PC-9 (cell line): ENCODE measurements around the gene TAL2. TPM values are rescaled to one million over a fixed set of nuclear protein-coding genes. Genes with fewer than 3 reads are reported as not detected.

ENCODE experiments used
- BruUV-seq: library from RNA; stranded (reverse); fragments of 400-500 nt; replicated peaks from 2 replicates; lab custom pipeline; 2021; lab: Mats Ljungman, UMichigan
- CTCF ChIA-PET: fragments of 300-600 bp; sonication (Branson Sonifier 250); formaldehyde crosslinking; loops from one replicate; lab custom pipeline; 2022; ENCODE audit warnings: antibody characterized with exemption; lab: Charles Lee
- POLR2A ChIA-PET: fragments of 300-600 bp; sonication (Branson Sonifier 250); formaldehyde crosslinking; loops from one replicate; lab custom pipeline; 2022; ENCODE audit warnings: antibody characterized with exemption; ENCODE audit not compliant: unreplicated experiment; lab: Charles Lee
- DNase-seq, 2 experiments: peaks; one replicate each; pipeline versions ENCODE4 v3.0.0 to v3.0.0-alpha.2; 2015 to 2022; ENCODE audit warnings: mixed read lengths in 1 of 2
- H2AFZ ChIP-seq: fragments of 200-600 bp; sonication (generic); 2 replicates; pipeline ENCODE4 v1.8.1; 2017; ENCODE audit warnings: antibody characterized with exemption
- H3F3A ChIP-seq: fragments of 200-600 bp; sonication (generic); 2 replicates; pipeline ENCODE4 v1.8.1; 2017; ENCODE audit warnings: antibody characterized with exemption, mild to moderate bottlenecking, low read depth; ENCODE audit not compliant: insufficient read depth
- H3K27ac ChIP-seq: fragments of 200-600 bp; sonication (generic); 2 replicates; pipeline ENCODE4 v1.6.1; 2016; ENCODE audit warnings: mixed run types
- H3K27me3 ChIP-seq: fragments of 200-600 bp; sonication (generic); 2 replicates; pipeline ENCODE4 v1.6.1; 2016; ENCODE audit warnings: low read depth, mixed run types; ENCODE audit not compliant: insufficient read depth
- H3K36me3 ChIP-seq: fragments of 200-600 bp; sonication (generic); 2 replicates; pipeline ENCODE4 v1.6.1; 2016; ENCODE audit warnings: low read depth, mixed run types
- H3K4me1 ChIP-seq: fragments of 200-600 bp; sonication (generic); replicated peaks from 2 replicates; pipeline ENCODE4 v1.6.1; 2016; ENCODE audit warnings: mixed run types; ENCODE audit not compliant: insufficient read depth
- H3K4me2 ChIP-seq: fragments of 200-600 bp; sonication (generic); 2 replicates; pipeline ENCODE4 v1.6.1; 2017; ENCODE audit warnings: mixed run types
- H3K4me3 ChIP-seq: fragments of 200-600 bp; sonication (generic); 2 replicates; pipeline ENCODE4 v1.6.1; 2016; ENCODE audit warnings: mixed run types
- H3K79me2 ChIP-seq: fragments of 200-600 bp; sonication (generic); 2 replicates; pipeline ENCODE4 v1.6.1; 2017; ENCODE audit warnings: low read depth, mixed run types
- H3K9me2 ChIP-seq: fragments of 200-600 bp; sonication (generic); 2 replicates; pipeline ENCODE4 v1.8.1; 2017; ENCODE audit warnings: mild to moderate bottlenecking; ENCODE audit not compliant: insufficient read depth
- H3K9me3 ChIP-seq: fragments of 200-600 bp; sonication (generic); 2 replicates; pipeline ENCODE4 v1.8.1; 2016; ENCODE audit warnings: low read depth; ENCODE audit not compliant: insufficient read depth
- H4K20me1 ChIP-seq: fragments of 200-600 bp; sonication (generic); 2 replicates; pipeline ENCODE4 v1.8.1; 2017; ENCODE audit not compliant: insufficient read depth
- CTCF ChIP-seq: fragments of 200-600 bp; sonication (generic); conservative IDR thresholded peaks from 2 replicates; pipeline ENCODE4 v1.6.1; 2017; ENCODE audit warnings: mixed run types, antibody characterized with exemption, mild to moderate bottlenecking, moderate library complexity
- EZH2 ChIP-seq: fragments of 200-600 bp; sonication (generic); IDR thresholded peaks from 2 replicates; pipeline ENCODE4 v1.8.0; 2017; ENCODE audit warnings: antibody characterized with exemption, low read depth
- intact Hi-C: fragments of 100-400 bp; cut with micrococcal nuclease; formaldehyde crosslinking; loops from one replicate; pipeline ENCODE4 v1.10.0; 2022; ENCODE audit not compliant: unreplicated experiment
- total RNA-seq: library from RNA; stranded (reverse); gene quantifications from 2 replicates; pipeline ENCODE4 v1.2.3, GENCODE V29; 2021

TAL2 gene
- total RNA-seq, 1 experiment from 2014 or later, result not detected

GRCh38 chr9:105676351-105676923 is 14.2 kb downstream of the TAL2 start:
- H2AFZ ChIP-seq, result no peak overlapping the region; the same call in 1 of the 2 replicates
- no peak overlapping the region for H3K4me2 ChIP-seq
- intact Hi-C loops, result loop anchor here (2.0 kb wide), 1 partner anchor 18 kb away; the partner anchor contains the start of gene TMEM38B
- H3K27ac ChIP-seq, result no peak overlapping the region
- H3K4me3 ChIP-seq, result no peak overlapping the region
- no peaks in the 10 kb centered on the region for H3K36me3 ChIP-seq
- no peak for DNase-seq
- H3K27me3 ChIP-seq, result no peaks in the 10 kb centered on the region
- ChIA-PET POLR2A (no interaction called here), CTCF (no interaction called here)
- H3K9me3 ChIP-seq, result no peaks in the 10 kb centered on the region
- no peaks in the 10 kb centered on the region for H3K4me1 ChIP-seq
- no peaks in the 10 kb centered on the region for H4K20me1 ChIP-seq
- TF ChIP-seq CTCF, result no peak
- no peak for TF ChIP-seq EZH2
- H3K79me2 ChIP-seq, result no peaks in the 10 kb centered on the region
- no TSS peak for BruUV-seq
- no peaks in the 10 kb centered on the region for H3F3A ChIP-seq
- H3K9me2 ChIP-seq, result no peaks in the 10 kb centered on the region

- H3K4me1 ChIP-seq, result no peaks in the 10 kb centered on the region
- POLR2A ChIA-PET, result interaction anchor here (0.6 kb wide), 1 partner anchor 826 kb away, joined by 6 read pairs; no protein-coding TSS in a partner anchor
- H2AFZ ChIP-seq, result no peak overlapping the region
- TF ChIP-seq EZH2 (no peak), CTCF (no peak)
- no peaks in the 10 kb centered on the region for H3F3A ChIP-seq
- H3K27me3 ChIP-seq, result no peaks in the 10 kb centered on the region
- no TSS peak for BruUV-seq
- H3K27ac ChIP-seq, result no peak overlapping the region
- no peak for DNase-seq
- CTCF ChIA-PET, result no interaction called here
- no peak overlapping the region for H3K4me2 ChIP-seq
- no peaks in the 10 kb centered on the region for H4K20me1 ChIP-seq
- H3K9me2 ChIP-seq, result no peaks in the 10 kb centered on the region
- intact Hi-C loops, result no loop called here
- no peaks in the 10 kb centered on the region for H3K79me2 ChIP-seq
- no peaks in the 10 kb centered on the region for H3K36me3 ChIP-seq
- H3K4me3 ChIP-seq, result no peak overlapping the region
- H3K9me3 ChIP-seq, result no peaks in the 10 kb centered on the region
Measured at GRCh38 chr9:105678163-105678562, 15.9 kb downstream of the TAL2 start.

GRCh38 chr9:105678781-105679180 is 16.5 kb downstream of the TAL2 start:
- no peaks in the 10 kb centered on the region for H3K9me3 ChIP-seq
- CTCF ChIA-PET, result no interaction called here
- DNase-seq, result no peak
- BruUV-seq, result no TSS peak
- intact Hi-C loops, result no loop called here
- TF ChIP-seq EZH2, result no peak
- TF ChIP-seq CTCF, result no peak
- no peak overlapping the region for H2AFZ ChIP-seq
- H3K4me3 ChIP-seq, result no peak overlapping the region
- no peaks in the 10 kb centered on the region for H3K4me1 ChIP-seq
- H3K27ac ChIP-seq, result no peak overlapping the region
- H3F3A ChIP-seq, result no peaks in the 10 kb centered on the region
- H3K4me2 ChIP-seq, result no peak overlapping the region
- H3K36me3 ChIP-seq, result no peaks in the 10 kb centered on the region
- H4K20me1 ChIP-seq, result no peaks in the 10 kb centered on the region
- H3K79me2 ChIP-seq, result no peaks in the 10 kb centered on the region
- no peaks in the 10 kb centered on the region for H3K9me2 ChIP-seq
- POLR2A ChIA-PET, result no interaction called here
- no peaks in the 10 kb centered on the region for H3K27me3 ChIP-seq
